Common myeloid progenitor, CD34-positive (primary cell): Measurements from ENCODE around the gene CDK5RAP2.

Experiments used
- CTCF ChIA-PET: fragments of 350-600 bp; sonication (Branson Sonifier 250); formaldehyde crosslinking; loops from one replicate; lab custom pipeline; 2021; ENCODE audit warnings: antibody characterized with exemption; lab: Charles Lee
- POLR2A ChIA-PET: fragments of 350-600 bp; sonication (Branson Sonifier 250); formaldehyde crosslinking; loops from one replicate; lab custom pipeline; 2021; ENCODE audit warnings: antibody characterized with exemption; lab: Charles Lee
- DNase-seq, 3 donors: peaks; one replicate each; pipeline versions ENCODE4 v3.0.0 to v3.0.0-alpha.2; 2013
- H3K27ac ChIP-seq, 2 experiments: 1 replicate in 1 of 2; 2 replicates in 1 of 2; pipeline ENCODE4 v1.7.0; 2013; ENCODE audit warnings: inconsistent platforms in 2 of 2, low read length in 2 of 2, mild to moderate bottlenecking in 2 of 2, low read depth in 1 of 2, moderate library complexity in 1 of 2; ENCODE audit not compliant: severe bottlenecking in 2 of 2, insufficient read depth in 1 of 2, poor library complexity in 1 of 2
- H3K27me3 ChIP-seq, 5 experiments: replicated peaks in 2 of 5; 1 replicate in 3 of 5; 2 replicates in 2 of 5; pipeline versions ENCODE4 v1.6.1 to v1.7.0; 2013; ENCODE audit warnings: low read length in 4 of 5, mild to moderate bottlenecking in 2 of 5, moderate library complexity in 2 of 5, inconsistent platforms in 1 of 5; ENCODE audit not compliant: insufficient read depth in 5 of 5, control insufficient read depth in 4 of 5
- H3K36me3 ChIP-seq, 4 experiments: 1 replicate in 2 of 4; 2 replicates in 2 of 4; pipeline versions ENCODE4 v1.6.1 to v1.7.0; 2013; ENCODE audit warnings: low read length in 3 of 4, control low read depth in 1 of 4, mild to moderate bottlenecking in 1 of 4; ENCODE audit not compliant: control insufficient read depth in 4 of 4, insufficient read depth in 4 of 4
- H3K4me1 ChIP-seq, 4 experiments: 1 replicate in 3 of 4; 2 replicates in 1 of 4; pipeline versions ENCODE4 v1.6.1 to v1.7.1; 2013; ENCODE audit warnings: low read length in 3 of 4, mild to moderate bottlenecking in 3 of 4, control low read depth in 1 of 4, inconsistent platforms in 1 of 4, moderate library complexity in 1 of 4; ENCODE audit not compliant: control insufficient read depth in 4 of 4, insufficient read depth in 4 of 4; ENCODE audit errors: control extremely low read depth in 1 of 4
- H3K4me3 ChIP-seq, 7 experiments: 1 replicate in 4 of 7; 2 replicates in 3 of 7; pipeline versions ENCODE4 v1.5.1 to v1.7.0; 2013; ENCODE audit warnings: mild to moderate bottlenecking in 7 of 7, low read length in 6 of 7, moderate library complexity in 6 of 7, inconsistent platforms in 2 of 7, low read depth in 2 of 7, control low read depth in 1 of 7; ENCODE audit not compliant: insufficient read depth in 4 of 7, control insufficient read depth in 1 of 7; ENCODE audit errors: extremely low read depth in 1 of 7
- H3K9me3 ChIP-seq, 5 experiments: 1 replicate in 4 of 5; 2 replicates in 1 of 5; pipeline versions ENCODE4 v1.6.1 to v1.7.1; 2013; ENCODE audit warnings: low read length in 4 of 5, mild to moderate bottlenecking in 2 of 5, inconsistent platforms in 1 of 5, low read depth in 1 of 5, moderate library complexity in 1 of 5; ENCODE audit not compliant: control insufficient read depth in 4 of 5, insufficient read depth in 2 of 5; ENCODE audit errors: control extremely low read depth in 1 of 5
- WGBS: methylation state at CpG from one replicate; pipeline ENCODE4 v1.1.5; 2013; ENCODE audit not compliant: insufficient coverage; 5-methylcytosine and 5-hydroxymethylcytosine counted together

CDK5RAP2 gene

GRCh38 chr9:120390637-120391190 is 189.3 kb downstream of the CDK5RAP2 start:
- POLR2A ChIA-PET, result no interaction called here
- no peak for DNase-seq
- no peaks in the 10 kb centered on the region for H3K27me3 ChIP-seq
- H3K9me3 ChIP-seq, result no peaks in the 10 kb centered on the region
- CTCF ChIA-PET, result no interaction called here
- no peak overlapping the region for H3K27ac ChIP-seq
- peaks cover 0 to 9% (median 3%) of the 10 kb centered on the region in 4 experiments for H3K4me1 ChIP-seq
- WGBS, result 95% methylated on average over 10 of the region's 12 CpGs
- no peak overlapping the region for H3K4me3 ChIP-seq
- peaks cover 21 to 77% (median 58%) of the 10 kb centered on the region in 4 experiments for H3K36me3 ChIP-seq

- peaks cover 0 to 9% (median 3%) of the 10 kb centered on the region in 4 experiments for H3K4me1 ChIP-seq
- no peak for DNase-seq
- H3K27me3 ChIP-seq, result no peaks in the 10 kb centered on the region
- ChIA-PET CTCF (no interaction called here), POLR2A (no interaction called here)
- H3K4me3 ChIP-seq, result no peak overlapping the region
- peaks cover 21 to 73% (median 57%) of the 10 kb centered on the region in 4 experiments for H3K36me3 ChIP-seq
- no peak overlapping the region for H3K27ac ChIP-seq
- 96% methylated on average over 8 of the region's 8 CpGs for WGBS
- no peaks in the 10 kb centered on the region for H3K9me3 ChIP-seq
These were observed 190.1 kb downstream of the CDK5RAP2 start for GRCh38 chr9:120389867-120390266.

DNA sequence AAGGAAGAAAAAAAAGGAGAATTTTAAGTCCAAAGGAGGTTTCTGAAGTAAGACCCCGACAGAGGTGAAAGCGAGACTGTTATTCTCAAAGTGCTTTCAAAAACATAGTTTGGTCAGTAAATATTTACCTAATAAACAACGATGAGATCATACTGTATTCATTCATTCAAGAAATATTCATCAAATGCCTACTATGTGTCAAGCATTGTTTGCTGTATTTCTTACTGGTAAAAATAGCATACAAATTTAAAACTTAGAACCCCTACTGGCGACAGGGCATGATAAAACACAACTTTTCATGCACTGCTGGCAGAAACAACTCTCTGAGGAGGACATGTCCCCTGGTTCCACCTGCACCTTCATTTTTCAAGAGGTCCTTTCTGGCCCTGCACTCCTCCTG is 190.7 kb downstream of the CDK5RAP2 start:
- peaks cover 0 to 4% (median under 1%) of the 10 kb centered on the region in 4 experiments for H3K4me1 ChIP-seq
- no peaks in the 10 kb centered on the region for H3K9me3 ChIP-seq
- peaks cover 18 to 69% (median 54%) of the 10 kb centered on the region in 4 experiments for H3K36me3 ChIP-seq
- WGBS, result 86% methylated on average over 1 of the region's 4 CpGs
- ChIA-PET CTCF (no interaction called here), POLR2A (no interaction called here)
- no peak for DNase-seq
- H3K4me3 ChIP-seq, result no peak overlapping the region
- H3K27ac ChIP-seq, result no peak overlapping the region
- no peaks in the 10 kb centered on the region for H3K27me3 ChIP-seq

DNA sequence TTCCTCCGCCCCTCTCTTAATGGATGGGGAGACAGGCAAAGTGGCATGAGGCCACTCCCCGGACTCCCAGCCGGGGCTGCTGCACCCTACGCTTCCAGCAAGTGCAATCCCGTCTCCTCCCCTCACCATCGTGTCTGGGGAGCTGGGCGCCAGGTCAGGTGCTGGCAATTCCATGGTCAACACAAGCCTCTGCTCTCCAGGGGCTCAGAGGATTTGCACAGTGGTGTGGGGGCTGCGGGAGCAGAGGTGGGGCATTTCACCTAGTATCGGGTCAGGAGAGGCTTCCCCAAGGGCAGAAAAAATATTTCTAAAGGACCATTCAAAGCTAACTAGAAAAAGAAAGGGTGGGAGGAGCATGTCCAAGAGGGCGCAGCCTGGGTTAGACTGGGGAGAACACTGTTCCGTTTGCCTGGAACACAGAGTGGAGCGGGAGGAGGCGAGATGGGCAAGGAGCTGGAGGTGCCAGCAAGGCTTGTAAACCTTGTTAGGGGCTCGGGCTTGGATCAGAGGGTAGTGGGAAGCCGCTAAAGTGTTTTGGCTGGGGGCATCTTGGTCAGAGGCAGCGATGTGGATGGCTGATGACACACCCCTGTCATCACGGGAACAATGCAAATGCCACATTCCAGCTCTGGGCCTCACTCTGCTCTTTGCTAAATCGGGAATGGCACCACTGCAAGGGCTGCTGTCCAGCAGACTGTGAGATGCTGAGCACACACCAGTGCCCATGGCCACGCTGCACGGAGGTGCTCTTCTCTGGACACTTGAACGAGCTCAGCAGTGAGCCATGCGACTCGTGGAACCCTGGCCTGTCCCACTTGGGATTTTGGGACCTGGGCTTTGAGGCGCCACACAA is 191.7 kb downstream of the CDK5RAP2 start:
- H3K27ac ChIP-seq, result no peak overlapping the region

DNA sequence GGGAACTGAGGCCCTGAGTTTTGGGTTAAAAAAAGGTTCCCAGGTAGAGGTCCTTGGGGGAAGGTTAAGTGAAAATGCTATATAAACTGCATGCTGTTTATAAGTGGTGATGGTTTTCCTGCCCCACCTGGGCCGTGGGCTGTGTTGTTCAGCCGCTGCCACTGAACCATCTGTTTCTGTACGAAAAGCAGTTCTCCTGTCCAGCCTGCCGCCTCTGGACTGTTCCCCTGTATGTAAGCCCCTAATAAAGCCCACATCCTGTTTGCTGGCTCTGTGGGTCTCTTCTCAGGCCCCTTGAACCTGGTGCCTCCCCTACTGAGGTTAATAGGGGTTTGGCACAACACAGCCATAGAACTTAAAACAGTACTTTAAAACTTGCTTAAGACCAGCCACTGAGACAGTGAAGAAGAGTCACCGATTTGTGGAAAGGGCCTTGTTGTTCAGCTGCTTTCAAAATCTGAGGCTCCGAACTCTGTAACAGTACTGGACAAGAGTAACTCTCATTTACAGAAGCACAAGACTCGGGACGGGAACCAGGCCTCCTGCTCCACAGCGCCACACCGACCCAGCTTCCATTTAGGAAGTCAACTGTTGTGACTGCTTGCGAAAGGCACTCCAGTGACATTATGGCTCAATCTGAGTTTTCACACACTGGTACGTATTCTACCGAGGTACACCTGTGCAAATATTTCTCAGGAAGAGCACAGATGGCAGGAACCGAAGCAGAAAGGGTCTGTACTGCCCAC is 192.5 kb downstream of the CDK5RAP2 start:
- Histone ChIP-seq H3K4me1 (no peaks in the 10 kb centered on the region), H3K36me3 (peaks cover 9 to 50% (median 38%) of the 10 kb centered on the region in 4 experiments), H3K27me3 (no peaks in the 10 kb centered on the region), H3K27ac (no peak overlapping the region), H3K9me3 (no peaks in the 10 kb centered on the region), H3K4me3 (no peak overlapping the region)
- ChIA-PET CTCF (no interaction called here), POLR2A (no interaction called here)
- no peak for DNase-seq
- WGBS, result 94% methylated on average over 14 of the region's 14 CpGs

More for the DNA sequence above, 191.7 kb downstream of the CDK5RAP2 start:
- DNase-seq, result no peak
- POLR2A ChIA-PET, result no interaction called here
- Histone ChIP-seq H3K9me3 (no peaks in the 10 kb centered on the region), H3K27me3 (no peaks in the 10 kb centered on the region), H3K4me3 (no peak overlapping the region), H3K36me3 (peaks cover 14 to 58% (median 45%) of the 10 kb centered on the region in 4 experiments), H3K4me1 (no peaks in the 10 kb centered on the region)
- 94% methylated on average over 17 of the region's 24 CpGs for WGBS
- CTCF ChIA-PET, result no interaction called here

DNA sequence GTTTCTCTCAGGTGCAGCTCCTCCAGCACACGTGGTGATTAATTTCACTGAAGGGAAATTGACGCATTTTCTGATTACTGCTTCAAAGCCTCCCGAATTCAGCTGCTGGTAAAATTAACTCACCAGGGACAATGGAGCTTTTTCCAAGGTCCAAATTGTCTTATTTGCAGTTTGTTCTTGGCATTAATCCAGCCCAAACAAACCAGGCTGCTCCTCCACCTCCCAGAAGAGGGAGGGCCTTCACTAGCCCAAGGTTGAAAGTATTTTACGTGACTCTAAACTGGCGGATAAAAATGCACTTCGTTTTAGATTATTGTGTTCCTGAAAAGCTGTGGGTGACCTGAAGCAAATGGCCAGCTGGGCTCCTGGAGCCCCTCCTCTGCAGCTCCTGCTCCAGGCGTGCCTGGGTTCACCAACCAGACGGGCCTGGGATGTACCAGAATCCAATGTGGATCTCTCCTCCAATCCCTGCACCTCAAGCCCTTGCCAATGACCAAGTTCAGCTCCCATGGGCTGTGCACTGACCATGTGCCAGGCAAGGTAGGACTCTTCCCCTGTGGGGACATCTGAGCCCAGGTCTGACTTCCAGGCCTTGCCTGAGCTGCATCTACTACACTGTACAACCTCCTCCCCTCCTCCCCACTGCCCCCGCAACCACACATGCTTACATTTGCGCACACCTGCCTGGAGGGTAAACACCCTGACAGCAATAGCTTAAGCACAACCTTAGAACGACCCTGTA is 193.4 kb downstream of the CDK5RAP2 start:
- Histone ChIP-seq H3K36me3 (peaks cover 2 to 41% (median 31%) of the 10 kb centered on the region in 4 experiments), H3K27me3 (no peaks in the 10 kb centered on the region), H3K9me3 (no peaks in the 10 kb centered on the region), H3K27ac (no peak overlapping the region), H3K4me3 (no peak overlapping the region), H3K4me1 (no peaks in the 10 kb centered on the region)
- ChIA-PET CTCF (no interaction called here), POLR2A (no interaction called here)
- 95% methylated on average over 9 of the region's 11 CpGs for WGBS
- DNase-seq, result no peak
